ENCODE measurements around the gene RGR.

The RGR gene

DNA sequence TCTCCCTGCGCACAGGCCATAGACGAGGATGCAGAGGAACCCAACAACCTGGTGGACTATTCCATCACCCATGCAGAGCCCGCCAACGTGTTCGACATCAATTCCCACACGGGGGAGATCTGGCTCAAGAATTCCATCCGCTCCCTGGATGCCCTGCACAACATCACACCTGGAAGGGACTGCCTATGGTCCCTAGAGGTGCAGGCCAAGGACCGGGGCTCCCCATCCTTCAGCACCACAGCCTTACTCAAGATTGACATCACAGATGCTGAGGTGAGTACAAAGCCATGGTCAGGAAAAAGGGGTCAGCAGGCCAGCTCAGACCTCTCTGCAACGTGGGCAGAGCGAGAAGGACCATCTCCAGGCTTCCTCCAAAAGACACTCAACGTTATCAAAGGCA, 31.8 kb upstream of the RGR start:
- Histone ChIP-seq H3K27me3 (ENCODE audit: insufficient read depth, low read depth) (no peaks in the 10 kb centered on the region), H3K4me3 (IDR thresholded peaks at IDR 0.05; ENCODE audit: insufficient read depth, low read depth, low read length) (no peak overlapping the region), H3K4me1 (ENCODE audit: low read depth, poor library complexity, severe bottlenecking) (no peaks in the 10 kb centered on the region), H3K4me2 (no peak overlapping the region), H4K20me1 (ENCODE audit: insufficient read depth) (no peaks in the 10 kb centered on the region), H3K36me3 (ENCODE audit: insufficient read depth) (no peaks in the 10 kb centered on the region), H3K79me2 (ENCODE audit: insufficient read depth, low read depth) (no peaks in the 10 kb centered on the region), H3K27ac (no peak overlapping the region), H2AFZ (ENCODE audit: low read depth) (no peak overlapping the region), H3K9ac (no peak overlapping the region)
- TF ChIP-seq, protein P1, sequence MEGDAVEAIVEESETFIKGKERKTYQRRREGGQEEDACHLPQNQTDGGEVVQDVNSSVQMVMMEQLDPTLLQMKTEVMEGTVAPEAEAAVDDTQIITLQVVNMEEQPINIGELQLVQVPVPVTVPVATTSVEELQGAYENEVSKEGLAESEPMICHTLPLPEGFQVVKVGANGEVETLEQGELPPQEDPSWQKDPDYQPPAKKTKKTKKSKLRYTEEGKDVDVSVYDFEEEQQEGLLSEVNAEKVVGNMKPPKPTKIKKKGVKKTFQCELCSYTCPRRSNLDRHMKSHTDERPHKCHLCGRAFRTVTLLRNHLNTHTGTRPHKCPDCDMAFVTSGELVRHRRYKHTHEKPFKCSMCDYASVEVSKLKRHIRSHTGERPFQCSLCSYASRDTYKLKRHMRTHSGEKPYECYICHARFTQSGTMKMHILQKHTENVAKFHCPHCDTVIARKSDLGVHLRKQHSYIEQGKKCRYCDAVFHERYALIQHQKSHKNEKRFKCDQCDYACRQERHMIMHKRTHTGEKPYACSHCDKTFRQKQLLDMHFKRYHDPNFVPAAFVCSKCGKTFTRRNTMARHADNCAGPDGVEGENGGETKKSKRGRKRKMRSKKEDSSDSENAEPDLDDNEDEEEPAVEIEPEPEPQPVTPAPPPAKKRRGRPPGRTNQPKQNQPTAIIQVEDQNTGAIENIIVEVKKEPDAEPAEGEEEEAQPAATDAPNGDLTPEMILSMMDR (conservative IDR thresholded peaks at IDR 0.05; ENCODE audit: low read depth, low read length): no peak

DNA sequence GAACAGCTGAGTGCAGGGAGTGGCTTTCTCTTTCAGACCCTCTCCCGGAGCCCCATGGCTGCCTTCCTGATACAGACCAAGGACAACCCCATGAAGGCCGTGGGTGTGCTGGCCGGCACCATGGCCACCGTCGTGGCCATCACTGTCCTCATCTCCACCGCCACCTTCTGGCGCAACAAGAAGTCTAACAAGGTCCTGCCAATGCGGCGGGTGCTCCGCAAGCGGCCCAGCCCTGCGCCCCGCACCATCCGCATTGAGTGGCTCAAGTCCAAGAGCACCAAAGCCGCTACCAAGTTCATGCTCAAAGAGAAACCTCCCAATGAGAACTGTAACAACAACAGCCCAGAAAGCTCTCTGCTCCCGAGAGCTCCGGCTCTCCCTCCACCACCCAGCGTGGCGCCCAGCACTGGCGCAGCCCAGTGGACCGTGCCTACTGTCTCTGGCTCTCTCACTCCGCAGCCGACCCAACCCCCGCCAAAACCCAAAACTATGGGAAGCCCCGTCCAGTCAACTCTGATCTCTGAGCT, 30.7 kb upstream of the RGR start:
- Histone ChIP-seq H3K79me2 (ENCODE audit: insufficient read depth, low read depth) (no peaks in the 10 kb centered on the region), H3K4me3 (IDR thresholded peaks at IDR 0.05; ENCODE audit: insufficient read depth, low read depth, low read length) (no peak overlapping the region), H2AFZ (ENCODE audit: low read depth) (no peak overlapping the region), H3K4me1 (ENCODE audit: low read depth, poor library complexity, severe bottlenecking) (no peaks in the 10 kb centered on the region), H3K36me3 (ENCODE audit: insufficient read depth) (no peaks in the 10 kb centered on the region), H3K9ac (no peak overlapping the region), H3K27ac (no peak overlapping the region), H3K27me3 (ENCODE audit: insufficient read depth, low read depth) (no peaks in the 10 kb centered on the region), H4K20me1 (ENCODE audit: insufficient read depth) (no peaks in the 10 kb centered on the region), H3K4me2 (no peak overlapping the region)
- TF ChIP-seq, protein P1 (conservative IDR thresholded peaks at IDR 0.05; ENCODE audit: low read depth, low read length): no peak

DNA sequence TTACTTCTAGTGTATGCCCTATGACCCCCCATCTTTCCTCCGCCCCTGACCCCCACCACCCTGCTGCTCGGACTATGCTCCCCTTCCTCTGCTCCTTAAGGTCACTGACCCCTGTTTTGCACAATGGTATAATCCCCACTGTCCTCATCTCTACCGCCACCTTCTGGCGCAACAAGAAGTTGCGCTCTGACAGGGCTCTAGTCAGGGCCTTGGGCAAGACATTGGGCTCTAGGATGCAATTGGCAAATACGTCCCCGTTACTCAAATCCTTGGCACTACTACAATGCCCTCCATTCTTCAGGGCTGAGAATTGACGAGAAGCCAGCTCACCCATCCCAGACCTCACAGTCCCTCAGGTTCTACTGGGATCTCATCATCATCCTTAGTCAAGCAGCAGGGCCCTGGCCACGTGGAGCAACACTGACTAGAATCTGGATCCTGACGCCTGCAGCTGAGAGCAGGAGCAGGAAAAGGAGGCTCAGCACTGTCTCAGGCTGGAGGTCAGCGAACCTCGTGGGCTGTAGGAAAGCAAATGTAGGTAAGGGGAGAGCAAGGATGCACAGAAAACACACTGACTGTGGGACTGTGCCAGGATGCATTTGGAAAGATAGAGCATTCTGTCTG, 30.1 kb upstream of the RGR start:
- no peaks in the 10 kb centered on the region for H3K27me3 ChIP-seq (ENCODE audit: insufficient read depth, low read depth)
- H3K27ac ChIP-seq: no peak overlapping the region
- H3K4me3 ChIP-seq (IDR thresholded peaks at IDR 0.05; ENCODE audit: insufficient read depth, low read depth, low read length): no peak overlapping the region
- H3K9ac ChIP-seq: no peak overlapping the region
- TF ChIP-seq, protein P1 (conservative IDR thresholded peaks at IDR 0.05; ENCODE audit: low read depth, low read length): peak; percentile 42; the same call in 1 of the 2 replicates
- H2AFZ ChIP-seq (ENCODE audit: low read depth): no peak overlapping the region
- H3K4me1 ChIP-seq (ENCODE audit: low read depth, poor library complexity, severe bottlenecking): no peaks in the 10 kb centered on the region
- H4K20me1 ChIP-seq (ENCODE audit: insufficient read depth): no peaks in the 10 kb centered on the region
- no peaks in the 10 kb centered on the region for H3K79me2 ChIP-seq (ENCODE audit: insufficient read depth, low read depth)
- no peaks in the 10 kb centered on the region for H3K36me3 ChIP-seq (ENCODE audit: insufficient read depth)
- no peak overlapping the region for H3K4me2 ChIP-seq

DNA sequence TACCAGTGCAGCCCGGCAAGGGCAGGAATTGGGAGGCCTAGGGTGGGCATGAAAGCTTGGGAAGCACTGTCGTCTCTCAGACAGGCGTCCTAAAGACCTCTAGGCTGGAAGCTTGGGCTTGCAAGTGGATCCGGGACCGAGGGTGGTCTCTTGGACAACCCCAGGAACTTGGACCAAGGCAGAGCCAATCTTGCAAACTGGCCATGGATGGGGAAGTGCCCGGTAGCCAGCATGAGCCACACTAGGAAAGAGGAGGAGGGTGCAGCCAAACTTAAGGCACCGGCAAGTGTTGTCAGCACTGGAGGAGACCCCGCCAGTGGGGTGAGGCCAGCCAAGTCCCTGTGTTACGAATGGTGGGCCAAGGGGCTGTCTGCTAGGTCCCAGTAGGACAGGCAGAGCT, 28.0 kb upstream of the RGR start:
- TF ChIP-seq, protein P1 (conservative IDR thresholded peaks at IDR 0.05; ENCODE audit: low read depth, low read length): no peak
- H3K27ac ChIP-seq: no peak overlapping the region
- H3K36me3 ChIP-seq (ENCODE audit: insufficient read depth): no peaks in the 10 kb centered on the region

More for the DNA sequence above, 28.0 kb upstream of the RGR start:
- H2AFZ ChIP-seq (ENCODE audit: low read depth): no peak overlapping the region
- H3K4me1 ChIP-seq (ENCODE audit: low read depth, poor library complexity, severe bottlenecking): no peaks in the 10 kb centered on the region
- H4K20me1 ChIP-seq (ENCODE audit: insufficient read depth): no peaks in the 10 kb centered on the region
- H3K9ac ChIP-seq: no peak overlapping the region
- no peaks in the 10 kb centered on the region for H3K27me3 ChIP-seq (ENCODE audit: insufficient read depth, low read depth)
- H3K79me2 ChIP-seq (ENCODE audit: insufficient read depth, low read depth): no peaks in the 10 kb centered on the region
- H3K4me3 ChIP-seq (IDR thresholded peaks at IDR 0.05; ENCODE audit: insufficient read depth, low read depth, low read length): no peak overlapping the region
- H3K4me2 ChIP-seq: no peak overlapping the region
